A549 (cell line): ENCODE results near the gene MAP6D1. TPM values are rescaled to one million over a fixed set of nuclear protein-coding genes. Genes with fewer than 3 reads are reported as not detected.

Experiments
- ATAC-seq, 2 experiments: fragments of 200-7000 bp in 1 of 2; fragments of >200 bp in 1 of 2; cut with Nextera tagmentation in 1 of 2; cut with Tn5 transposase in 1 of 2; 3 replicates each; pipeline versions ENCODE4 v1.8.0 to v1.9.1; 2018 to 2020; ENCODE audit warnings: mild to moderate bottlenecking in 1 of 2, moderate library complexity in 1 of 2
- CTCF ChIA-PET: fragments of 300-600 bp; sonication (Branson Sonifier 250); formaldehyde crosslinking; extraction: SDS; loops from one replicate; lab custom pipeline; 2021; ENCODE audit warnings: antibody characterized with exemption, inconsistent platforms; lab: Yijun Ruan, JAX
- POLR2A ChIA-PET: fragments of 350-600 bp; formaldehyde crosslinking; extraction: SDS; loops from one replicate; lab custom pipeline; 2021; ENCODE audit warnings: antibody characterized with exemption, inconsistent platforms; lab: Yijun Ruan, JAX
- DNase-seq, 2 experiments: peaks; one replicate each; pipeline versions ENCODE4 v3.0.0 to v3.0.0-alpha.2; 2011 to 2016; ENCODE audit warnings: low read depth in 1 of 2, low spot score in 1 of 2
- FAIRE-seq: peaks from 2 replicates; lab custom pipeline; 2011; peaks lifted over from hg19 to GRCh38; lab: Jason Lieb, UNC
- H3K27ac ChIP-seq, 2 experiments: fragments of >200 bp; sonication (Bioruptor Twin); formaldehyde crosslinking; 3 replicates each; pipeline ENCODE4 v1.5.1; 2016 to 2017
- H3K4me1 ChIP-seq: fragments of >200 bp; sonication (Bioruptor Twin); formaldehyde crosslinking; 3 replicates; pipeline ENCODE4 v1.6.1; 2016
- H3K4me2 ChIP-seq: fragments of >200 bp; sonication (Bioruptor Twin); formaldehyde crosslinking; 3 replicates; pipeline ENCODE4 v1.6.1; 2016
- H3K4me3 ChIP-seq: fragments of >200 bp; sonication (Bioruptor Twin); formaldehyde crosslinking; 3 replicates; pipeline ENCODE4 v1.5.1; 2016
- H3K9me3 ChIP-seq: fragments of >200 bp; sonication (Bioruptor Twin); formaldehyde crosslinking; 3 replicates; pipeline ENCODE4 v1.6.1; 2016
- CBX8 ChIP-seq: fragments of 200-600 bp; sonication (generic); IDR thresholded peaks from 2 replicates; pipeline ENCODE4 v1.6.1; 2016
- E2F6 ChIP-seq: IDR thresholded peaks from 2 replicates; pipeline ENCODE4 v1.6.1; 2012; ENCODE audit warnings: low read depth, borderline replicate concordance
- ELK1 ChIP-seq: fragments of 150-350 bp; IDR thresholded peaks from 2 replicates; pipeline ENCODE4 v1.6.1; 2014; ENCODE audit warnings: low read depth, mild to moderate bottlenecking, low read length
- FOSL2 ChIP-seq, 2 experiments: fragments of 450-650 bp in 1 of 2; fragments of >200 bp in 1 of 2; sonication (Bioruptor Twin) in 1 of 2; formaldehyde crosslinking; IDR thresholded peaks; 2 replicates each; pipeline versions ENCODE4 v1.5.0 to v1.6.1; 2016 to 2020; ENCODE audit warnings: mild to moderate bottlenecking in 1 of 2, moderate library complexity in 1 of 2
- FOXS1 ChIP-seq: fragments of 250-450 bp; sonication (Bioruptor Pico); IDR thresholded peaks from 2 replicates; pipeline ENCODE4 v1.5.0; 2020; ENCODE audit warnings: mild to moderate bottlenecking, moderate library complexity
- GATA3 ChIP-seq: IDR thresholded peaks from 2 replicates; pipeline ENCODE4 v1.6.1; 2012; ENCODE audit warnings: borderline replicate concordance
- HDAC2 ChIP-seq: fragments of 200-600 bp; sonication (generic); IDR thresholded peaks from 2 replicates; pipeline ENCODE4 v1.6.1; 2016
- HES2 ChIP-seq: fragments of >200 bp; sonication (Bioruptor Twin); formaldehyde crosslinking; IDR thresholded peaks from 2 replicates; pipeline ENCODE4 v1.6.1; 2016
- HEYL ChIP-seq: fragments of 250-450 bp; sonication (Bioruptor Pico); IDR thresholded peaks from 2 replicates; pipeline ENCODE4 v1.8.0; 2021; ENCODE audit warnings: mild to moderate bottlenecking, moderate library complexity
- HOXA7 ChIP-seq: fragments of 250-450 bp; sonication (Bioruptor Pico); IDR thresholded peaks from 2 replicates; pipeline ENCODE4 v1.5.0; 2020; ENCODE audit warnings: mild to moderate bottlenecking, moderate library complexity
- JUN ChIP-seq, 2 experiments: fragments of >200 bp; sonication (Bioruptor Twin); formaldehyde crosslinking; IDR thresholded peaks; 2 replicates in 1 of 2; 3 replicates in 1 of 2; pipeline ENCODE4 v1.6.1; 2016 to 2017
- KDM1A ChIP-seq: fragments of 200-600 bp; sonication (generic); IDR thresholded peaks from 2 replicates; pipeline ENCODE4 v1.6.1; 2016; ENCODE audit warnings: low read depth, mild to moderate bottlenecking
- KDM5A ChIP-seq: fragments of 200-600 bp; sonication (generic); IDR thresholded peaks from 2 replicates; pipeline ENCODE4 v1.6.1; 2016; ENCODE audit warnings: antibody characterized with exemption, mild to moderate bottlenecking
- NR3C1 ChIP-seq: fragments of >200 bp; sonication (Bioruptor Twin); formaldehyde crosslinking; IDR thresholded peaks from 3 replicates; pipeline ENCODE4 v1.6.1; 2017
- PHF8 ChIP-seq: fragments of 200-600 bp; sonication (generic); IDR thresholded peaks from 2 replicates; pipeline ENCODE4 v1.6.1; 2016; ENCODE audit warnings: low read depth, mild to moderate bottlenecking, antibody characterized with exemption, moderate library complexity, borderline replicate concordance
- POLR2AphosphoS2 ChIP-seq: conservative IDR thresholded peaks from 2 replicates; pipeline ENCODE4 v1.6.1; 2012; ENCODE audit warnings: low read length, improper control_type of control experiment, inconsistent platforms
- RNF2 ChIP-seq: fragments of 200-600 bp; sonication (generic); IDR thresholded peaks from 2 replicates; pipeline ENCODE4 v1.6.1; 2016; ENCODE audit warnings: low read depth, mild to moderate bottlenecking, antibody characterized with exemption, moderate library complexity, borderline replicate concordance
- SMC3 ChIP-seq: fragments of >200 bp; sonication (Bioruptor Twin); formaldehyde crosslinking; IDR thresholded peaks from 3 replicates; pipeline ENCODE4 v1.6.1; 2018; ENCODE audit warnings: inconsistent platforms
- SREBF2 ChIP-seq: fragments of 450-650 bp; IDR thresholded peaks from 2 replicates; pipeline ENCODE4 v1.6.1; 2014; ENCODE audit warnings: mild to moderate bottlenecking, moderate library complexity
- USF2 ChIP-seq: fragments of 450-650 bp; IDR thresholded peaks from 2 replicates; pipeline ENCODE4 v1.6.1; 2014; ENCODE audit warnings: antibody characterized with exemption
- ZNF302 ChIP-seq: fragments of 250-450 bp; sonication (Bioruptor Pico); IDR thresholded peaks from 2 replicates; pipeline ENCODE4 v1.9.0; 2021; ENCODE audit warnings: inconsistent platforms, mild to moderate bottlenecking, moderate library complexity
- ZSCAN20 ChIP-seq: fragments of 250-450 bp; sonication (Bioruptor Pico); IDR thresholded peaks from 2 replicates; pipeline ENCODE4 v1.8.0; 2022; ENCODE audit warnings: mild to moderate bottlenecking, moderate library complexity
- WGBS: methylation state at CpG from one replicate; pipeline ENCODE4 v1.1.6; 2017; ENCODE audit errors: missing lambda C conversion rate; 5-methylcytosine and 5-hydroxymethylcytosine counted together
- polyA plus RNA-seq, 4 experiments: library from polyadenylated mRNA; depleted of rRNA in 3 of 4; stranded (reverse); fragments of >200 nt; fragmentation: RNase III in 1 of 4; extraction: RNeasy Plus Mini Kit Qiagen cat#74134 plus additional on column Dnase treatment in 1 of 4; gene quantifications; 2 replicates in 3 of 4; 3 replicates in 1 of 4; pipeline ENCODE4 v1.2.3, GENCODE V29; 2011 to 2017
- TF ChIP-seq, protein P1 (sequence below): IDR thresholded peaks from 2 replicates; pipeline ENCODE4 v1.6.1; 2012

Gene MAP6D1
- polyA plus RNA-seq, 2 of the 4 experiments (the other 2 are of a cell fraction) = 0.68 to 1.2 TPM

DNA sequence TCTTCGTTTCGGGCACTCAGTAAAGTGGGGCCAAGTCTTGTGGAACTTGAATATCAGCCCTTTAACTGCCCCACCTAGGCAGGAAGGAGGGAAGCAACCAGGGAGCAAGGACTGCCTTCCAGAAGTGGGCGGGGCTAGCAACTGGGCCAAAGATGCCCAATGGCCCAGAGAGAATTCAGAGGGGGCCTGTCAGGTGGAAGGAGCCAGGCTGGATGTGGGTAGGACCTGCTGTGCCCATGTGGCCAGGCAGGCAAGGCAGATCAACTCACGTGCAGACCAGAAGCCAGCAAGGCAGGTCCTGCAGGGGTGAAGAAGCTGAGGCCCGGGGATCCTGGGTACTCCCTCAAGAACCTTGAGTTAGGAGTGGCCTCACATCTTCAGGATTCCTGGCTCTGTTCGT lies 5.5 kb downstream of the MAP6D1 start (continued):
- TF ChIP-seq HES2 = no peak
- no peak for TF ChIP-seq ZNF302
- no peak for TF ChIP-seq CBX8
- TF ChIP-seq, all 56 proteins: peak for 0

- Histone ChIP-seq H3K4me2 (no peak overlapping the region), H3K27ac (no peak overlapping the region), H3K9me3 (no peaks in the 10 kb centered on the region), H3K4me3 (no peak overlapping the region), H3K4me1 (peaks cover 3% of the 10 kb centered on the region; the same call in 1 of the 3 replicates)
- 92% methylated on average over 14 of the region's 25 CpGs for WGBS
- ATAC-seq (peak in 1 of 2 experiments; percentile 9; a peak in 1 of 6 replicates), DNase-seq (no peak), FAIRE-seq (no peak)
- CTCF ChIA-PET = interaction anchor here (1.1 kb wide), 1 partner anchor 337 kb away, joined by 3 read pairs; no protein-coding TSS in a partner anchor
- TF ChIP-seq GATA3 (no peak), KDM5A (no peak), SMC3 (no peak), ELK1 (no peak)
- POLR2A ChIA-PET = no interaction called here
Measured at GRCh38 chr3:183818706-183819624, 6.4 kb downstream of the MAP6D1 start.

- POLR2A ChIA-PET = no interaction called here
- CTCF ChIA-PET = interaction anchor here (1.6 kb wide), 1 partner anchor 16 kb away, joined by 5 read pairs; no protein-coding TSS in a partner anchor
- no peak for FAIRE-seq
- ATAC-seq = peak in 1 of 2 experiments; percentile 7; a peak in 2 of 6 replicates
- no peak for TF ChIP-seq SREBF2
- TF ChIP-seq NR3C1 = no peak
- no peak for TF ChIP-seq GATA3
- no peak for TF ChIP-seq FOXS1
- TF ChIP-seq E2F6 = no peak
- no peak for TF ChIP-seq KDM1A
- TF ChIP-seq RNF2 = no peak
- no peak for TF ChIP-seq HEYL (CRISPR knock-in tag)
- TF ChIP-seq HOXA7 (CRISPR knock-in tag) = no peak
- no peak for TF ChIP-seq FOSL2 (IDR thresholded peaks at IDR 0.05)
- no peak for TF ChIP-seq FOSL2 (CRISPR knock-in tag; IDR thresholded peaks at IDR 0.05)
- no peak for TF ChIP-seq JUN (IDR thresholded peaks at IDR 0.05)
- TF ChIP-seq USF2 = no peak
- no peak for TF ChIP-seq ZSCAN20 (CRISPR knock-in tag)
- TF ChIP-seq PHF8 = no peak
- no peak for TF ChIP-seq KDM5A
- TF ChIP-seq, protein P1, sequence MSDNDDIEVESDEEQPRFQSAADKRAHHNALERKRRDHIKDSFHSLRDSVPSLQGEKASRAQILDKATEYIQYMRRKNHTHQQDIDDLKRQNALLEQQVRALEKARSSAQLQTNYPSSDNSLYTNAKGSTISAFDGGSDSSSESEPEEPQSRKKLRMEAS = no peak
- TF ChIP-seq HDAC2 = no peak
- TF ChIP-seq POLR2AphosphoS2 = no peak
- 89% methylated on average over 3 of the region's 14 CpGs for WGBS
- no peak overlapping the region for H3K4me2 ChIP-seq
- H3K4me3 ChIP-seq = no peak overlapping the region
- H3K27ac ChIP-seq = no peak overlapping the region
- no peaks in the 10 kb centered on the region for H3K9me3 ChIP-seq
- H3K4me1 ChIP-seq = no peaks in the 10 kb centered on the region
- no peak for DNase-seq
Measured at GRCh38 chr3:183818041-183818620, 7.2 kb downstream of the MAP6D1 start.
